HG03064 (cell line): ENCODE results near the gene ATP13A3.
"Not testable (repeated sequence)": the region's sequence is repeated elsewhere in the genome, so short reads cannot be mapped to it uniquely, and the experiment has no call there.

Experiments
- ATAC-seq: cut with Tn5 transposase; IDR thresholded peaks from one replicate; pipeline ENCODE4 v1.9.1; 2021; ENCODE audit warnings: low read depth; ENCODE audit not compliant: unreplicated experiment

Gene ATP13A3

DNA sequence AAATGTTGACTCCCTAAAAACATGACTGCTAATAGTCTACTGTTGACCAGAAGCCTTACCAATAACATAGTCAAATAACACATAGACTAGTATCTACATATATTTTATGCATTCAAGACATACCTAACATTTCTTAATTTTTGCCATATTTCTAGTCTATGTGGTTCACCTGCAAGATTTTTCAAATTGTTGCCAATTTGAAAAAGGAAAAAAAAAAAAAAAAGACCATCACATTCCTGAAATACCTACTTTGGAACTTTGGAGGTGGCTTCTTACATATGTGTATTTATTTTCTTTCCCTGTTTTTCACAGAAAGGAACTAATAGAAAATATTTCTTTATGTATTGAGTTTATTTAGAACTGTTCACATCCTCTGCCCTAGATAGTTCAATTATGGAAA is 13.4 kb upstream of the ATP13A3 start:
- no peak for ATAC-seq

DNA sequence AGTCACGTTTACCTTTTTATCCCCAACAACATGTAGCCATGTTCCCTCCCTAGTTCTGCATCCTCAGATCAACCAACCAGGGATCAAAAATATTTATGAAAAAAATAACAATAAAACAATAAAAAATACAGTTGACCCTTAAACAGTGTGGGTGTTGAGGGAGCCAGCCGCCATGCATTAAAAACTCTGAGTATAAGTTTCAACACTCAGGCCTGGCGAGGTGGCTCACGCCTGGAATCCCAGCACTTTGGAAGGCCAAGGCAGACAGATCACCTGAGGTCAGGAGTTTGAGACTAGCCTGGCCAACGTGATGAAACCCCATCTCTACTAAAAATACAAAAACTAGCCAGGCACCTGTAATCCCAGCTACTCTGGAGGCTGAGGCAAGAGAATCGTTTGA is 12.7 kb upstream of the ATP13A3 start:
- not testable (repeated sequence) for ATAC-seq

DNA sequence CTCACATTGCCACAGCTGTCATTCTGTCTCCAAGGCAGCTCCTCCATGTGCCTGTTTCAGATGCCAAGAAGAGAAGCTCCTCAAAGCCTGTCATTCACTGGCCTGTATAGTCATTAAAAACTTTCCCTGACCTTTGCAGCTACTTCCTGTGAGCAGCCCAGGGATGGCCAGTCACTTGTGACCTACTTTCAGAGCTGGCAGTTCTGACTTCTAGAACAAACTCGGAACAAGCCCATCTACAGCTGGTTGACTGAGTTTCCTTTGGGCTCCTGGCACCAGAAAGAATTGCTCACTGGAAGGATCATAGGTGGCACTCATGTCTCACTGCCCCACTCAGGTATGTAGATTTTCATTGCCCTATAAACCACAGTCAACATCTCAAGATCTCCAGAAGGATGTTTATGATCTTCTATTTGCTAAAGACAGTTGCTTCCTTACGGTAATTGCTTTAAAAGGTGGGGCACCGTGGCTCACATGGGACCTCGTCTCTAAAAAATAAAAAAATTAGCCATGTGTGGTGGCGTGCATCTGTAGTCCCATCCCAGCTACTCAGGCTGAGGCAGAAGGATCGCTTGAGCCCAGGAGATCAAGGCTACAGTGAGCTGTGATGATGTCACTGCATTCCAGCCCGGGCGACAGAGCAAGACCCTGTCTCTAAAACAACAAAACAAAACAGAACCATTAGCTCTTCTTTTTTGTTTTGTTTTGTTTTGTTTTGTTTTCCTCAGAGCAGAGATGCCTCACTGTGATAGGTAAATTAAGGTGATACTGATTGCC is 11.2 kb upstream of the ATP13A3 start:
- ATAC-seq = no peak

DNA sequence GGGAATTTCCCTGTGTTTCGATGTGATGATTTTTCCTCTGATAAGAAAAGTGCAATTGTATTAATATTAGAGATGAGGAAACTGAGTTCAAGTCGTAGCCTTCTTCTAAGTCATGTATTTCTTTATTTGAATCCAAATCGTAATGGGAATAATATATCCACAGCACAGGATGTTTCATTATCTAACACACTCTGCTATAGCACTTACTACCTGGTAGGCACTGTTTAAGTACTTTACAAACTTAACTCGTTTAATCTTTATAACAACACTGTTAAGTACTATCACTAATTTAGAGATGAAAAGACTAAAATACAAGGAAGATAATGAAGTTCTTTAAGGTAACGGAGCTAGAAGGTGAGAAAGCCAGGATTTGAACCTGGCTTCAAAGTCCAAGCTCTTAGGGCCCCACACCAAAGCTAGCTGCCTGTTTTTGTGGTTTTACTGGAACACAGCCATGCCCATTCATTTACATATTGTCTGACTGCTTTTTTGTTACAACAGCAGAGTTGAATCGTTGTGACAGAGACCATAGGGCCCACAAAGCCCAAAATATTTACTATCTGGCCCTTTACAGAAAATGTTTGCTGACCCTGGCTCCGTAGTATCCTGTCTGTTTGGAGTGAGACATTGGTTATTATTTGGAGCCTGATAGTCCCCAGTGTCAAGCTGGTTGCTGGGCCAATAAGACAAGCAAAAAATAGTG is 9.6 kb upstream of the ATP13A3 start:
- ATAC-seq = no peak

DNA sequence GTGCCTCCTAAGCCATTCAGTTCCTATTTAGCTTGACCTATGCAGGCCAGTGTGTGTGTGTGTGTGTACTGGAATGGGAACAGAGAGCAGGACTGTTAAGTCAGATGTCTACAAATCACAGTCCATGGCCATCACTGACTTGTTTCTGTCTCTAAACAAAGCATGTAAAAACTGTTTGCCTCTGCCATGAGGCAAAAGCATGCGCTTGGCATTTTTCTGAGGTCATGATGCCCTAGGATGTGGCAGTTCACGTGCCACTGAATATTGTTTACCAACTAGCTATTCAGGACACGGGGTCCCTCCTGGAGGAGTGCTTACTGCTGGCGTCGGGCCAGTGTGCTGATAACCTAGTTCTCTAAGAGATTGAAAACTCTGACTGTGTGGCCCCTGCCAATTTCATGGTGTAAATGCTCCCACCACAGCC is 8.2 kb upstream of the ATP13A3 start:
- no peak for ATAC-seq

DNA sequence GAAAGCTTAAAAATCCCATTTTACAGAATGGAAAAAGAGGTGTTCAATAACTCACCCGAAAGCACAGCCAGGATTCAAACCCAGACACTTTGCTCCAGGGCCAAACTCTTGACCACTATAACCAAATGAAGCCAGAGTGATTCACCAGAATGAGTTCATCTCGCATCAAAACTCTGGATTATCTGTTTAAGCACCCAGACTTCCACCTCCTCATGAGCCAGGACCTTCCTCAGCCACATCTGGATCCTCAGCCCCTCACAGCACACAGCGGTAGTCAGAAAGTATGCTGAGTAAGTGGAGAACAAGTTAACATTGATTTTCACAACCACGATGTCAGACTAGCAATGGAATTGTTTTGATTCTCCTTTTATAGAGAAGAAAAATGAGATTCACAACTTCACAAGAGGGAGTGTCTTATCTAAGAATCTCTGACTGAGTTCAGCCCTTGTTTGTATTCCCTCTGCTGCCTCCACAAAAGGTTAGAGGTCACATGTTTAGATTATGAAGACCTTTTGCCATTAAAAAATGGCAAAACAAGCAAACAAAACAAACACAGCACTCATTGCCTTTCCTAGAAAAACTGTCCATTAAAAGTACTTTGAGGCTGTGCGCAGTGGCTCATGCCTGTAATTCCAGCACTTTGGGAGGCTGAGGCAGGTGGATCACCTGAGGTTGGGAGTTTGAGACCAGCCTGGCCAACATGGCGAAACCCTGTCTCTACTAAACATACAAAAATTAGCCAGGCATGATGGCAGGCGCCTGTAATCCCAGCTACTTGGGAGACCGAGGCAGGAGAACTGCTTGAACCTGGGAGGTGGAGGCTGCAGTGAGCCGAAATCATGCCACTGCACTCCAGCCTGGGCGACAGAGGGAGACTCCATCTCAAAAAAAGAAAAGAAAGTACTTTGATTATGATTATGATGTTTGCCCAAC is 7.5 kb upstream of the ATP13A3 start:
- ATAC-seq = not testable (repeated sequence)

DNA sequence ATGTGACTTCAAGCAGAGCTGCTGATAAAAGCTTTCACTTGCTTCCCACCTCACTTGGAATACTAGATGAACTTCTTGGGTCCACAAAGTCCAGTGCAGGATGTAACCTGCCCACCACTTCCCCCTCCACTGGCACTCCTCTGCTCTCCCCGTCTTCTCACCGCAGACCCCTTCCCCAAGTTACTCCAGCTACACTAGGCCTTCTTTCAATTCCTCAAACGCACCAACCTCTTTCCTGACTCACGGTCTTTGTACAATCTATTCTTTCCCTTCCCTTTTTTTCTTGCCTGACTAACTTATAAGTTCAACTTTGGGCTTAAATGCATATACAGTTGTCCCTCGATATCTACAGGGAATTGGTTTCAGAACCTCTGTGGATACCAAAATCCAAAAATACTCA is 5.2 kb upstream of the ATP13A3 start:
- ATAC-seq = no peak

DNA sequence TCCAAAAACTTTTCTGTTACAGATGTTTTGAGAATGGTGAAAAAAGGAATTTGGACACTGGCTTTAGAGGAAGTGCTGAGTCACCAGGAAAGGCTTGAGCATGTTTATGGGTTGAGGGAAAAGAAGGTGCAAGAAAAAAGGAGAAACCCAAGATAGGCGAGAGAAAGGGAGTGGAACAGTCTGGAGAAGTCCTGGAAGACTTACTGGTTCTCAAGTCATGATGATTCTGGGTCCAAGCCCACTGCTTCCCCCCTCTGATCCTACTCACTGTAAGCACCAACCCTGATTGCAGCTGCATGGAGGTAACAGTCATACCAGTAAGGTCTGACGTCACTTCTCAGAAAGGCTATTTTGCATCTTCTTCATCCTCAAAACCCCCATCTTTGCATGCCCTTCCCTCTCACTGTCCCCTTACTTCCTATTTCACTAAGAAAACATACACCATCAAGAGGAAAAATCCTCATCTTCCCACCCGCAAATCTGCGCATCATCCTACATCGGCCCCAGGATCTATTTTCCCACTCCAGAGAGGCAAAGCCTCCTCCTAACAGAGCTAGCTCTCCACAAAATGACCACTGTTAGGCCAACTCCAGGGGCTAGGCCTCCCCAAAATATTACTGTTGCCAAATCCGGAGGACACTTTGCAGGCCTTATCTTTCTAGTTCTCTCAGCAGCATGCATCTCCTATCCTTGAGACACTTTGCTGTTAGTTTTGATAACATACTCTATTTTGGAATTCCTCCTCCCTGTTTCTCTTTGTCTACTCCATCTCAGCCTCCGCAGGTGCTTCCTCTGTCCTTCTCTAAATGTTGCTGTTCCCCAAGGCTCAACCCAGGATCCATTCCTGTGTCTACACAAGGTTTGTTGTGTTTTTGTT is 3.2 kb upstream of the ATP13A3 start:
- no peak for ATAC-seq

DNA sequence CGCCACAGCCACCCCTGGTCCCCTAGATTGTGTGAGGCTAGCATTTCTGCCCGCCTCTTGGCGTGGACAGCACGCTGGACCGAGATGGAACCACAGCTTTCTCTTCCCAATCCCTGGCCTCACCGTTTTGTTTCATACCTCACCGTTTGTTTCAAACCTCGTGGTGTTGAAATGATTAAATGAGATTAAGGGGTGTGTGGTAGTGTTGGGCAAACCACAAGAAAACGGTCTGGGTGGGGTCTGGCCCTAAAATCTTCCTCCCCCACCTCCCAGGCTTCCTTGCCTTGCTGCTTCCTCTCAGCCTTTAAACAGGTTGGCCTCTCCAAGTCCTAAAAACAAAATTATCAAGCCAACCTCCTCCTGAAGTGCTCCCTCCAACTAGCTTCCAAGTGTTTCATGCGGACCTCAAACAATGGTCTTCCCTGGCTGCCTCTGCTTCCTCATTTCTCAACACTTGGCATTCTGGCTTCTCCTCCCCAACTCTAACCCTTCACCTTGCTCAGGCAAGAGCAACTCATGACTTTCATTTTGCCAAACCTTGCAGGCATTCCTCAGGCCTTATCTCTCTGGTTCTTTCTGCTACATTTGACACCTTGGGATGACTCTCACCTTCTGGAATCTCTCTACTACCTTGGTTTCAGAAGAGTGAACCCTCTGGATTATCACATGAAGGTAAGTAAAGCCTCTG is 1.4 kb upstream of the ATP13A3 start:
- no peak for ATAC-seq

DNA sequence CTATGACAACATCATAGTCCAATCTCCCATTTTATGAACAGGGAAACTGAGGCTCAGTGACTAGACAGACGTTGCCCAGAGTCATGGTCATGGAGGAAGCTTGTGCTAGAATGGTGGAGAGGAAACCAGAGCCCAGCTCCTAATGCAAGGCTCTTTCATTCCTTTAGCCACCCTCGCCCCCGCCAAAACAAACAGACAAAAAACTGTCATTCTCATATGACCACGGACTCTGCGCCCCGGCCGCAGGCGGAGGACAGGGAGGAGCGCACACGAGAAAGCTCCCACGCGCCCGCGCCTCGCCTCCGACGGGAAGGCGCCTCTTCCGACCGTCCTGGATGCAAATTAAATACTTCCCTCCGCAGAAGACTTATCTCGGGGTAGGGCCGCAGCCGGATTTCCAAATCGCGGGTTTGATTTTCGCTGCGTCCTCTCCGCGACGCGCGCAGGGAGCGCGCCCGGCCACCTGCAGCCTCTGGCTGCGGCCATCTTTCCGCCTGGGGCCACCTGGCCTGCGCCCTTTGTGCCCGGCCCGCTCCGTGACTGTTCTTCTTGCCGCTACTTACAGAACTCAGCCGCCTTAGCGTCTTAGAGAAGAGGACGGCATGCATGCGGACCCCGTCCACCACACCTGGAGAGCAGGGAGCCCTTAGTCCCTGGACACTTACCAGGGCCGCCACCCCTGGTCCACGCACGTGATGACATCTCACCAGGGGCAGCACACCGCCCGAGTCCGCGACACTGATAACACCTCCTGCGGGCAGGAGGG is 670 bp upstream of the ATP13A3 start:
- peak; percentile 19 for ATAC-seq

DNA sequence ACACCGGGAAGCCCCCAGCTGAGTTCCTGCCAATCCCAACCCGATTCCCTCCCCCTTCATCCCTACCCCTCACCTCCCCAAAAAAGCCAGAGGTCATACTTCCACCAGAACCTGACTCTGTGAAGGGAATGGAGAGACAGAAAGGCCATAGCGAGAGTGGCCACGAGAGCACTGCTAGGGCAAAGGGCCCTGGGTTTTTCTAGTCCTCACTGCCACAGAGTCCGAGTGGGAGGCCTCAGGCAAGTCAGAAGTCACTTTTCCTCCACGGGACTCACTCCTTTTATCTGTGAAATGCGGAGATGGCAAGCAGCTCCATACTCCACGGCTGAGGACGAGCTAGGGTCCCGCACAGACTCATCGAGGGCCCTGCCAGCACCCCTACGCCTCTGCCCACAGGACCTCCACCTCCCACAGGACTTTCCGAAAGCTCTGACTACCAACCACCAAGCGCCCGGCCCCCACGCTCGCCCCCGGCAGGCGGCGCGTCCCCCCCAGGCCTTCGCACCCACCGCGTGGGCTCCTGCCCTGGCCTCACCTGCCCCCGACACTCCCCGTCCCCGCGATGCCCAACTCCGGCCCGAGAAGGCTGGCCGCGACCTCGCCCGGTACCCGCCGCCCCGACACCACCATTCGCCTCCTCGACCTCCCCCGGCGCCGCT is 792 bp downstream of the ATP13A3 start:
- peak; percentile 12 for ATAC-seq

DNA sequence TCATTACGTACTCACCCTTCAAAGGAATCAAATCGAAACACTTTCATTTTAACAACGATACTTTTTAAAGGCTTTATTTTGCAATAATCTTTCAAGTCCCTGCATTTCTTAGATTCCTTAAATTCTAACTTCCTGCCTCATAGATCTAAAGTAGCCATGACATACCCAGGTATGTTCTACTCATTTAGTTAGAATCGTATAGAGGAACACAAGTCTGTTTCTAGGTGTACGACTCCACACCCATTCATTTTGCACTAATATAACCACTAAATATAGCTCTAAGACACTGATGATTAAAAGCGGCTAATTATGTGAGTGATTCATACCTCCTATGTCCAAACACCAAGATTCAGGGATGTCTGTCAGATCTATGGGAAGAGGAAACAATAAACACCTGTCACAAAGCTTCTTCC is 1.3 kb downstream of the ATP13A3 start:
- ATAC-seq = no peak

DNA sequence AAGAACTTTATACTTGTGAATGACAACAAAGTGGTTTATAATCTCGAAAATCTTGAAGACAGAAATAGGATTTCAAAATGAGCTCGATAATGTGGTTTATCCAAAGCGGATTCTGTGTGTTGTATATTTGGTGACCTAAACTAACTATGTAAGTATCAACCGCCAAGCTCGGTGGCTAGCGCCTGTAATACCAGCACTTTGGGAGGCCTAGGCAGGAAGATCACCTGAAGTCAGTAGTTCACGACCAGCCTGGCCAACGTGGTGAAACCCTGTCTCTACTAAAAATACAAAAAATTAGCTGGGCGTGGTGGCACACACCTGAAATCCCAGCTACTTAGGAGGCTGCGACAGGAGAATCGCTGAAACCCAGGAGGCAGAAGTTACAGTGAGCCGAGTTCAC is 2.2 kb downstream of the ATP13A3 start:
- ATAC-seq = no peak

DNA sequence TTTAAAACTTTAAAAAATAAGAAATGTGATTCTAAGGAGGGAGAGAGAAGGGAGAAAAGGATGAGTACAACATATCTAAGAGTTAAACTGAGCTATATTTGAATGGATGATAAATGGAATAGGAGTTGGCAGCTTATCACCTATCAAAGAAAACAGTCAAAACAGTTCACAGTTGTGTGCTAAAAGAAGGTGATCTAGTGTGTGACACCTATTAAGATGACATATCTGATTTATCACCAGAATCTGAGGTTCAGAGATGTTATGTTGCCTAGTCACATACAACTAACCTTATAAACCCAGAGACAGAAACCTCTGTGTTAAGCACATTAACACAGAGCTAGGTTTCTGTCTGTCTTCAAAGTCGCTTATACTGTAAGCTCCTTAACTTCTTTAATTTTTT is 3.0 kb downstream of the ATP13A3 start:
- ATAC-seq = no peak

DNA sequence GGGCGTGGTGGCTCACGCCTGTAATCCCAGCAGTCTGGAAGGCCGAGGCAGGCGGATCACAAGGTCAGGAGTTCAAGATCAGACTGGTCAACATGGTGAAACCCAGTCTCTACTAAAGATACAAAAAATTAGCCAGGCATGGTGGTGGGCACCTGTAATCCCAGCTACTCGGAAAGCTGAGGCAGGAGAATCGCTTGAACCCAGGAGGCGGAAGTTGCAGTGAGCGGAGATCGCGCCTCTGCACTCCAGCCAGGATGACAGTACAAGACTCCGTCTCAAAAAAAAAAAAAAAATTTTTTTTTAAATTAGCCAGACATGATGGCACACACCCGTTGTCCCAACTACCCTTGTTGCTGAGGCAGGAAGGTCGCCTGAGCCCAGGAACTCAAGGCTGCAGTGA is 4.0 kb downstream of the ATP13A3 start:
- ATAC-seq = not testable (repeated sequence)

DNA sequence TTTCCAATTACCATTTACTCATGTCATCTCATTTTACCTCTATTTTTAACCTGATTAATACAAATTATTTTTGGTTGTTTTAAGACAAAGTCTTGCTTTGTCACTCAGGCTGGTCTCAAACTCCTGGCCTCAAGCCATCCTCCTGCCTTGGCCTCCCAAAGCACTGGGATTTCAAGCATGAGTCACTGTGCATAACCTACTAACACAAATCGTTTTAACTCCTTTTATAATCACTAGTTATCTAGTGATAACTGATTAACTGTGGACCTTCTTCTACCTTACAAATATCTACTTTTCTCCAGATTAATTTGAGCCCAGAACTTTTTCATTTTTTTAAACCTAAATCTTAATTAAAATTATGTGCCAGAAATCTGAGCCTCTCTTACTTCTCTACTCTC is 4.6 kb downstream of the ATP13A3 start:
- no peak for ATAC-seq

DNA sequence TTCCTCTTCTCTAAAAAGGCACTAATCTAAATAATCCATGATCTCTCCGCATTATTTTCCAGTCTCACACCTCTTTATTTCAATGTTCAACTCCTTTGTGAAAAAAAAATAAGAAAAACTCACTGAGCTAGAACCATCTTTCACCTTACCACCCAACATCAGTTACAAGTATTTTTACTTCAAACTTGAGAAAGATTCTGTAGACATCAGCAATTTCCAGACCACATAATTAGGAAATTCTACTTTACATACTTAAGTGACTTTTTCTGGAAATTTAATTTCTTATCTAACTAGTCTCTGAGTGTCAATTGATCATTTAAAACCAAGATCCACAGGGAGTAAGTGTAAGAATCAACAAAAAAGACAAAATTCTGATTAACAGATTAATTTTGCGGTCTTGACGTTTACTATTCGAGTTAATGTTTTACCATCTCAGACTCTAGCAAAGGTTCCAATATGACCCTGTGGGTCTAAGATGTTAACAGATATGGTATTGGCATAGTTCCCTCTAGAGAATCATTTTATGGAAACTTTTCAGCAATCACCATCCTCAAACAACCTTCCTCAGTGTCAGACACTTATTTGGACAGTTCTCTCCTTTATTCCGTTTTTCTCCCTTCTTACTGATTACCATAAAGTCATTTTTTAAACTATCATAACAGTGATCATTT is 5.1 kb downstream of the ATP13A3 start:
- ATAC-seq = no peak

DNA sequence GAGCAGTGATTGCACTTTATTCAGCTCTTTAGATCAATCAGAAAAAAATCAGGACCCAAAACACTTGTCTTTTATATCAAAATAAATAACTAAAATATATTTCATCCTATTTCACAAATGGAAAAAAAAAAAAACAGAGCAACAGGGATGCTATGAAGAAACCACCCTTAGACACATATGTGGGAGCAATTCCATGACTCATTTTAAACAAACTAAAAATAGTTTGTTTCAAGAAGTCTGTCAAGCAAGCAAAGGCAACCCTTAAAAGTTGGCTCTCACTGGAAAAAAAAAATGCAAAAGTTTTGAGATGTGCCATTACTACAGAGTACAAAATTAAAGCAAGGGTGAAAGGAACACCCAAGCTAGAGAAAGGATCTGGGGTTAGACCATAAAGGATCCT is 5.7 kb downstream of the ATP13A3 start:
- no peak for ATAC-seq
